DMS53 treated with DMSO at 0.1 percent for 48 hours (cell line): ENCODE data around the gene CTSW.
"Not testable (repeated sequence)": the region's sequence is repeated elsewhere in the genome, so short reads cannot be mapped to it uniquely, and the experiment has no call there.

Experiments used
- DNase-seq: peaks from one replicate; lab custom pipeline; 2025; ENCODE audit not compliant: unreplicated experiment; lab: John Stamatoyannopoulos, UW

Gene CTSW

GRCh38 chr11:65885808-65886536, 6.3 kb downstream of the CTSW start:
- DNase-seq, result no peak

- no peak for DNase-seq
Measured at GRCh38 chr11:65886826-65887722, 7.4 kb downstream of the CTSW start.

GRCh38 chr11:65887723-65888162, 8.1 kb downstream of the CTSW start:
- DNase-seq, result peak; percentile 58

- peak; percentile 91 for DNase-seq
Measured at GRCh38 chr11:65888163-65888814, 8.7 kb downstream of the CTSW start, which contains the start of gene FIBP. FIBP (minus strand) TSS chr11:65888471; CDS start chr11:65888418, 53 bp downstream.

GRCh38 chr11:65890324-65891218, 10.9 kb downstream of the CTSW start, which contains the start of gene CCDC85B:
CCDC85B (plus strand) TSS chr11:65890673; CDS start chr11:65890784, 111 bp downstream.
- peak; percentile 87 for DNase-seq

- peak; percentile 45 for DNase-seq
Measured at GRCh38 chr11:65891219-65892136, 11.8 kb downstream of the CTSW start.

GRCh38 chr11:65892137-65892540, 12.5 kb downstream of the CTSW start:
- not testable (repeated sequence) for DNase-seq

GRCh38 chr11:65892661-65893317, 13.2 kb downstream of the CTSW start:
- DNase-seq, result no peak

GRCh38 chr11:65894034-65894591, 14.5 kb downstream of the CTSW start:
- DNase-seq, result no peak

- DNase-seq, result no peak
Measured at GRCh38 chr11:65895482-65895981, 15.9 kb downstream of the CTSW start.

- DNase-seq, result no peak
Measured at GRCh38 chr11:65896034-65896999, 16.7 kb downstream of the CTSW start.

GRCh38 chr11:65897020-65897471, 17.4 kb downstream of the CTSW start:
- no peak for DNase-seq

GRCh38 chr11:65898656-65899355, 19.2 kb downstream of the CTSW start:
- DNase-seq, result no peak

- DNase-seq, result peak; percentile 34
Measured at GRCh38 chr11:65899356-65900124, 19.9 kb downstream of the CTSW start.

- peak; percentile 91 for DNase-seq
Measured at GRCh38 chr11:65900125-65900898, 20.7 kb downstream of the CTSW start, which contains the start of gene FOSL1. FOSL1 (minus strand) TSS chr11:65900388; CDS start chr11:65900339, 49 bp downstream.
